HFFc6 (cell line): ENCODE measurements around the gene PPP4R2. TPM values are rescaled to one million over a fixed set of nuclear protein-coding genes. Genes with fewer than 3 reads are reported as not detected.
A peak's percentile ranks its signal among the peaks of the same experiment; 100 is the strongest.

Experiments
- DNase-seq: peaks from one replicate; pipeline ENCODE4 v3.0.0-alpha.2; 2018
- H3K27ac Mint-ChIP-seq: 2 replicates; pipeline ENCODE4 v1.8.0; 2020; ENCODE audit warnings: mild to moderate bottlenecking, mixed read lengths
- H3K27me3 Mint-ChIP-seq: 2 replicates; pipeline ENCODE4 v1.8.0; 2021; ENCODE audit warnings: mild to moderate bottlenecking, moderate library complexity, mixed read lengths; ENCODE audit not compliant: insufficient read depth
- H3K36me3 Mint-ChIP-seq: 2 replicates; pipeline ENCODE4 v1.8.0; 2021; ENCODE audit warnings: low read depth, mixed read lengths
- H3K4me1 Mint-ChIP-seq: 2 replicates; pipeline ENCODE4 v1.8.0; 2020; ENCODE audit warnings: low read depth, mixed read lengths
- H3K4me3 Mint-ChIP-seq: 2 replicates; pipeline ENCODE4 v1.8.0; 2020; ENCODE audit warnings: mild to moderate bottlenecking, moderate library complexity, mixed read lengths
- H3K9me3 Mint-ChIP-seq: 2 replicates; pipeline ENCODE4 v1.8.0; 2020; ENCODE audit warnings: mild to moderate bottlenecking, mixed read lengths
- total RNA-seq, 6 experiments: library from RNA; stranded (reverse); fragmentation: NEBNext Ultra II Directional; extraction: Animal tissue kit (Norgen Biotek cat#: 25700); gene quantifications; 2 replicates in 1 of 6; 3 replicates in 5 of 6; pipeline ENCODE4 v1.2.3, GENCODE V29; 2021
- TF ChIP-seq, protein P1 (sequence below): fragments of 200-600 bp; sonication (generic); IDR thresholded peaks from 2 replicates; pipeline ENCODE4 v1.5.0; 2021; ENCODE audit warnings: antibody characterized with exemption, mild to moderate bottlenecking

The PPP4R2 gene
- total RNA-seq, 6 experiments from 2014 or later: 72.4 to 84.3 (median 79.4) TPM

GRCh38 chr3:72972706-72973030 lies 23.9 kb upstream of the PPP4R2 start:
- H3K27me3 Mint-ChIP-seq: no peaks in the 10 kb centered on the region
- no peaks in the 10 kb centered on the region for H3K36me3 Mint-ChIP-seq
- TF ChIP-seq, protein P1, sequence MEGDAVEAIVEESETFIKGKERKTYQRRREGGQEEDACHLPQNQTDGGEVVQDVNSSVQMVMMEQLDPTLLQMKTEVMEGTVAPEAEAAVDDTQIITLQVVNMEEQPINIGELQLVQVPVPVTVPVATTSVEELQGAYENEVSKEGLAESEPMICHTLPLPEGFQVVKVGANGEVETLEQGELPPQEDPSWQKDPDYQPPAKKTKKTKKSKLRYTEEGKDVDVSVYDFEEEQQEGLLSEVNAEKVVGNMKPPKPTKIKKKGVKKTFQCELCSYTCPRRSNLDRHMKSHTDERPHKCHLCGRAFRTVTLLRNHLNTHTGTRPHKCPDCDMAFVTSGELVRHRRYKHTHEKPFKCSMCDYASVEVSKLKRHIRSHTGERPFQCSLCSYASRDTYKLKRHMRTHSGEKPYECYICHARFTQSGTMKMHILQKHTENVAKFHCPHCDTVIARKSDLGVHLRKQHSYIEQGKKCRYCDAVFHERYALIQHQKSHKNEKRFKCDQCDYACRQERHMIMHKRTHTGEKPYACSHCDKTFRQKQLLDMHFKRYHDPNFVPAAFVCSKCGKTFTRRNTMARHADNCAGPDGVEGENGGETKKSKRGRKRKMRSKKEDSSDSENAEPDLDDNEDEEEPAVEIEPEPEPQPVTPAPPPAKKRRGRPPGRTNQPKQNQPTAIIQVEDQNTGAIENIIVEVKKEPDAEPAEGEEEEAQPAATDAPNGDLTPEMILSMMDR: no peak
- no peaks in the 10 kb centered on the region for H3K4me1 Mint-ChIP-seq
- DNase-seq: no peak
- H3K9me3 Mint-ChIP-seq: no peaks in the 10 kb centered on the region
- no peak overlapping the region for H3K4me3 Mint-ChIP-seq
- H3K27ac Mint-ChIP-seq: no peak overlapping the region

- Mint-ChIP-seq H3K9me3 (no peaks in the 10 kb centered on the region), H3K27me3 (no peaks in the 10 kb centered on the region), H3K4me3 (no peak overlapping the region), H3K27ac (no peak overlapping the region), H3K4me1 (no peaks in the 10 kb centered on the region), H3K36me3 (no peaks in the 10 kb centered on the region)
- DNase-seq: no peak
- TF ChIP-seq, protein P1: no peak
Observed at GRCh38 chr3:72973031-72973723, 23.4 kb upstream of the PPP4R2 start.

DNA sequence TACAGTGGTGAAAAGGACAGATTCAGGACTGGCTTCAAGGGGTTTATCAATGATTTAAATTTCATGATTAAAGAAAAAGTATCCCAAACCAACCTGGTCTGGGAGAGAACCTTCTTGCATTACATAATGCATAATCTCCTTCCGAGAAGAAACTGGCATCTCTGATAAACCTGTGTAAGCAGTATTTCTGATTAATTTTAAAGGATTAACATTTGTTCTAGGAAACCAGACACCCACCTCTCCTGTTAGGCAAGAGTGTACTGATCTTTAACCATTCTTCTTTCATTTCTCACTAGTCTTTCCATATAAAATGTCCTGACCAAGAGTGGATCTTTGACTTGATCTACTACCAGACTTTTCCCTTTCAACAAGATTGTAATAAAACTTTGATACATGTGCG lies 22.8 kb upstream of the PPP4R2 start:
- Mint-ChIP-seq H3K4me1 (no peaks in the 10 kb centered on the region), H3K36me3 (no peaks in the 10 kb centered on the region), H3K9me3 (no peaks in the 10 kb centered on the region), H3K4me3 (no peak overlapping the region), H3K27me3 (no peaks in the 10 kb centered on the region), H3K27ac (no peak overlapping the region)
- no peak for DNase-seq
- TF ChIP-seq, protein P1: no peak

GRCh38 chr3:72974956-72975355 lies 21.7 kb upstream of the PPP4R2 start:
- no peak for DNase-seq
- Mint-ChIP-seq H3K4me3 (no peak overlapping the region; the same call in 1 of the 2 replicates), H3K4me1 (no peaks in the 10 kb centered on the region), H3K27ac (no peak overlapping the region), H3K9me3 (no peaks in the 10 kb centered on the region), H3K27me3 (peaks cover 6% of the 10 kb centered on the region; the same call in 1 of the 2 replicates), H3K36me3 (no peaks in the 10 kb centered on the region)
- TF ChIP-seq, protein P1: no peak

DNA sequence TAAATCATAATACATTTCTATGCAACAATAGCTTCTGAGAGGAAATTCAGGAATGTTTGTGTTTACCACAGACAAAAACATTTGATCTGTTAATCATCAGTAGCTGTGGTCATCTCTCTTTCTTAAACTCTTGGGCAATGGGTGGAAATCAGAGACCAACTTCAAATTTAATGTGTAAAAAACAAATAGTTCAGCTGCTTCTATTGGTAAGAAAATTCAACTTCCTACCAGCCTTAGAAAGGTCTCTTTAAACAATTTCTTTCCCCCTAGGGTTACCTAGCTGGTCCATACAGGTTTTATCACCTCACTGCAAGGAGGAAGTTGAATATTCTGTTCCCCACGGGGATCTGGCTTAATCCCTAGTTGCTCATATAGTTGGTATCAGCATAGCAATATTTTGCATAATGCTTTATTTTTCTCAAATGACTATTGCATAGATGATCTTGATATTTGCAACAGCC lies 20.3 kb upstream of the PPP4R2 start:
- peak; percentile 37 for DNase-seq
- Mint-ChIP-seq H3K27me3 (peaks cover 7% of the 10 kb centered on the region; the same call in 1 of the 2 replicates), H3K9me3 (no peaks in the 10 kb centered on the region), H3K36me3 (no peaks in the 10 kb centered on the region), H3K27ac (no peak overlapping the region), H3K4me3 (no peak overlapping the region), H3K4me1 (no peaks in the 10 kb centered on the region)
- TF ChIP-seq, protein P1: no peak
